Activated T-cell treated with anti-CD3 and anti-CD28 coated beads, Interleukin-2, amount 50 U/mL, for 4 hours (primary cell): ENCODE measurements around the gene BICD2. TPM values are rescaled to one million over a fixed set of nuclear protein-coding genes. Genes with fewer than 3 reads are reported as not detected.

Experiments used
- ATAC-seq, 2 donors: fragments of 200-7000 bp; cut with Tn5 transposase; one replicate each; pipeline ENCODE4 v1.10.0; 2021
- DNase-seq: peaks from one replicate; pipeline ENCODE4 v3.0.0-alpha.2; 2020
- H3K27me3 Mint-ChIP-seq: one replicate; pipeline ENCODE4 v1.8.0; 2021; ENCODE audit warnings: low read depth, mixed read lengths
- H3K36me3 Mint-ChIP-seq: one replicate; pipeline ENCODE4 v1.8.0; 2022; ENCODE audit warnings: mixed read lengths; ENCODE audit not compliant: insufficient read depth
- H3K4me1 Mint-ChIP-seq: one replicate; pipeline ENCODE4 v1.8.0; 2021; ENCODE audit warnings: low read depth, mixed read lengths
- H3K4me3 Mint-ChIP-seq: one replicate; pipeline ENCODE4 v1.8.0; 2021; ENCODE audit warnings: mild to moderate bottlenecking, moderate library complexity, mixed read lengths
- H3K9me3 Mint-ChIP-seq: one replicate; pipeline ENCODE4 v1.8.0; 2021; ENCODE audit warnings: mixed read lengths
- total RNA-seq, 3 donors: library from RNA; stranded (reverse); gene quantifications; one replicate each; pipeline ENCODE4 v1.2.1, GENCODE V29; 2021

Gene BICD2
- total RNA-seq, 3 donors from 2014 or later: 29.3 to 32.3 (median 30.1) TPM

DNA sequence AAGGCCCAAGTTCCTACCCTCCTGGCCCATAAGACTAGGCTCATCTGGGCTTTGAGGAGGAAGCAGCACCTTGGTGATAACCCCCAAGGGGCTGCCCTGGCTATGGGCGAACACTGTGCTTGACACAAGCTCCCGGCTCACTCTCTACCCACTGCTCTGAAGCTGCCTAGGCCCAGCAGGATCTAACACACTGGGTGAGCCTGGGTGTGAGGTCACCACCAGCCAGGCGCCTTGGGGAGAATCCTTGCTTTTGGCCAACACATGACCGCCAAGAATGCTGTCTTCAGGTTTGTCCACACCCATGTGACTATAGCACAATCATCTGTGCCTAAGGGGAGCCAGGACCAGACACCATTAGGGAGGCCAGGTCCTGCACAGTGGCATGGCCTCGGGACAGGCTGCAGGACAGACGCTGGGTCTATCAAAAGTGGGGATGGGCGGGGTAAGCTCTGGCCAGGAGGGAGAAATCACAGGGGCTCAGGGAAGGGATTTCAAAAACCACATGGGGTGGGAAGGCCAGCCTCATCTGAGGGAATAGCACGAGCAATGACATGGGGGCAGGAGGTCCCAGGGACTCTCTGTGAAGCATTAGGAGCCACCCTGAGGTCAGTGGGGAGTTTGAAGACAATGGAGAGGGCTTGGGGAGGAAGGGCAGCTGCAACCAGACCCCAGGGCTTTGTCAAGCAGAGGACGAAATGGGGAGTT lies 29.6 kb downstream of the BICD2 start:
- peaks cover 62% of the 10 kb centered on the region for H3K4me1 Mint-ChIP-seq
- no peaks in the 10 kb centered on the region for H3K27me3 Mint-ChIP-seq
- no peaks in the 10 kb centered on the region for H3K36me3 Mint-ChIP-seq
- no peak overlapping the region for H3K4me3 Mint-ChIP-seq
- DNase-seq: no peak
- no peak for ATAC-seq
- no peaks in the 10 kb centered on the region for H3K9me3 Mint-ChIP-seq

GRCh38 chr9:92730897-92731296 lies 33.7 kb downstream of the BICD2 start:
- H3K36me3 Mint-ChIP-seq: peaks cover 7% of the 10 kb centered on the region
- H3K9me3 Mint-ChIP-seq: no peaks in the 10 kb centered on the region
- H3K4me3 Mint-ChIP-seq: no peak overlapping the region
- peaks cover 34% of the 10 kb centered on the region for H3K4me1 Mint-ChIP-seq
- H3K27me3 Mint-ChIP-seq: no peaks in the 10 kb centered on the region
- DNase-seq: no peak
- ATAC-seq: no peak

- Mint-ChIP-seq H3K36me3 (peaks cover 7% of the 10 kb centered on the region), H3K4me1 (peaks cover 25% of the 10 kb centered on the region), H3K9me3 (no peaks in the 10 kb centered on the region), H3K27me3 (no peaks in the 10 kb centered on the region), H3K4me3 (no peak overlapping the region)
- DNase-seq: no peak
- no peak for ATAC-seq
Observed at GRCh38 chr9:92729735-92730155, 34.9 kb downstream of the BICD2 start.

- no peaks in the 10 kb centered on the region for H3K27me3 Mint-ChIP-seq
- H3K4me1 Mint-ChIP-seq: peaks cover 27% of the 10 kb centered on the region
- H3K4me3 Mint-ChIP-seq: peak overlapping the region; percentile 42
- no peak for ATAC-seq
- no peaks in the 10 kb centered on the region for H3K9me3 Mint-ChIP-seq
- DNase-seq: no peak
- H3K36me3 Mint-ChIP-seq: peaks cover 10% of the 10 kb centered on the region
Observed at GRCh38 chr9:92728831-92729734, 35.5 kb downstream of the BICD2 start.

- ATAC-seq (no peak), DNase-seq (no peak)
- no peak overlapping the region for H3K4me3 Mint-ChIP-seq
- peaks cover 12% of the 10 kb centered on the region for H3K36me3 Mint-ChIP-seq
- H3K27me3 Mint-ChIP-seq: no peaks in the 10 kb centered on the region
- peaks cover 27% of the 10 kb centered on the region for H3K4me1 Mint-ChIP-seq
- H3K9me3 Mint-ChIP-seq: no peaks in the 10 kb centered on the region
Observed at GRCh38 chr9:92727716-92728700, 36.6 kb downstream of the BICD2 start.

DNA sequence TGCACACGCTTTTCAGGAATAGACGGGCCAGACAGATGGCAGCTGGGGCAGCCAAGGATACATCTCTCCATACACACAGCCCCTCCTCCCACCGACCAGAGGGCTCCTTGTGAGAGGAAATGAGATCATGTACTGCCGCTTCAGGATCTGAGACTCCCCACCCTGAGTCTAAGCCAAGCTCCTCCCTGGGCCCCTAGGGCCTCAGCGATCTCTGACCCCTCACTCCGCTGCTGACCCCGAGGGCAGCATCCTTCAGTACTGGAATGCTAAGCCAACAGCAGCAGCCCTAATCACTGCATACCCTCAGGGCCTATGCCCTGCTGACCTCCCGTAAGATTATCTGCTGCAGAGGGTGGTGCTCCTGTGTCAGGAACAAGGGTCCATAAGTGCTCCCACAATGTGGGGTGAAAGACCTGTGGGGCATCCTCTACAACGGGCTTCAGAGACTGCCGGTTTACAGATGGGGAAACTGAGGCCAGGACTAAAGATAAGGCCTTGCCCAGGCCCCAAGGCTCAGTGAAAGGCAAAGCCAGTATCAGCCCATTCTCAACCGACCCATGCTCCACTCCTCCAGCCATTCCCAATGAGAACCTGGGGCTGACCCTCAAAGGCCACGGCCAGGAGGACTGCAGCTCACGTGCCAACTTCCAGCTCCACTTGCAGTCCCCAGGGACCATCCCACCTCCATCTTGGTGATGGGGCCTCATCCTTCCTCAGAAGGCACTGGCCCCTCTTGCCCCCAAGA lies 37.5 kb downstream of the BICD2 start:
- Mint-ChIP-seq H3K9me3 (no peaks in the 10 kb centered on the region), H3K4me1 (peaks cover 23% of the 10 kb centered on the region), H3K27me3 (no peaks in the 10 kb centered on the region), H3K36me3 (peaks cover 18% of the 10 kb centered on the region), H3K4me3 (no peak overlapping the region)
- DNase-seq (no peak), ATAC-seq (no peak)

GRCh38 chr9:92726348-92726747 lies 38.3 kb downstream of the BICD2 start:
- Mint-ChIP-seq H3K4me3 (no peak overlapping the region), H3K27me3 (no peaks in the 10 kb centered on the region), H3K9me3 (no peaks in the 10 kb centered on the region), H3K4me1 (peaks cover 19% of the 10 kb centered on the region), H3K36me3 (peaks cover 18% of the 10 kb centered on the region)
- DNase-seq: no peak
- no peak for ATAC-seq

DNA sequence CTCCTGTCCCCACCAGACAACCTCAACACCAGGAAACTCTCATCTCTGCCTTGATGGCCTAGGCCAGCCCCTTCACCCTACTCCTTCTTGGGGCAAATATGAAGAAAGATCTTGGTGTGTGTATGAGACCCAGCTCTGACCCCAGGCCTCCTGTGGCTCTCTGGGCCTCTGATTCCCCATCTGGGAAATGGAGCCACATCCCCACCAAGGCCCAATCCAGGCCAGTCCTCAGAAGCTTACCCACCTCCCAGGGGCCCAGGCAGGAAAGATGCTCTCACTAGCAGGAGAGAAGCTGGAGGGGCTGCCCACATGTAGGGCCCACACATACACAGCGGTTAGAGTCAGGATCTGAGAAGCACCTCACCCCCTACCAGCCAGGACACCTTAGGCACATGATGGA lies 38.9 kb downstream of the BICD2 start:
- Mint-ChIP-seq H3K27me3 (no peaks in the 10 kb centered on the region), H3K4me3 (no peak overlapping the region), H3K4me1 (peaks cover 21% of the 10 kb centered on the region), H3K9me3 (no peaks in the 10 kb centered on the region), H3K36me3 (peaks cover 21% of the 10 kb centered on the region)
- no peak for ATAC-seq
- no peak for DNase-seq

GRCh38 chr9:92725266-92725545 lies 39.4 kb downstream of the BICD2 start:
- Mint-ChIP-seq H3K36me3 (peaks cover 26% of the 10 kb centered on the region), H3K9me3 (no peaks in the 10 kb centered on the region), H3K4me3 (no peak overlapping the region), H3K27me3 (no peaks in the 10 kb centered on the region), H3K4me1 (peaks cover 19% of the 10 kb centered on the region)
- DNase-seq: no peak
- no peak for ATAC-seq

DNA sequence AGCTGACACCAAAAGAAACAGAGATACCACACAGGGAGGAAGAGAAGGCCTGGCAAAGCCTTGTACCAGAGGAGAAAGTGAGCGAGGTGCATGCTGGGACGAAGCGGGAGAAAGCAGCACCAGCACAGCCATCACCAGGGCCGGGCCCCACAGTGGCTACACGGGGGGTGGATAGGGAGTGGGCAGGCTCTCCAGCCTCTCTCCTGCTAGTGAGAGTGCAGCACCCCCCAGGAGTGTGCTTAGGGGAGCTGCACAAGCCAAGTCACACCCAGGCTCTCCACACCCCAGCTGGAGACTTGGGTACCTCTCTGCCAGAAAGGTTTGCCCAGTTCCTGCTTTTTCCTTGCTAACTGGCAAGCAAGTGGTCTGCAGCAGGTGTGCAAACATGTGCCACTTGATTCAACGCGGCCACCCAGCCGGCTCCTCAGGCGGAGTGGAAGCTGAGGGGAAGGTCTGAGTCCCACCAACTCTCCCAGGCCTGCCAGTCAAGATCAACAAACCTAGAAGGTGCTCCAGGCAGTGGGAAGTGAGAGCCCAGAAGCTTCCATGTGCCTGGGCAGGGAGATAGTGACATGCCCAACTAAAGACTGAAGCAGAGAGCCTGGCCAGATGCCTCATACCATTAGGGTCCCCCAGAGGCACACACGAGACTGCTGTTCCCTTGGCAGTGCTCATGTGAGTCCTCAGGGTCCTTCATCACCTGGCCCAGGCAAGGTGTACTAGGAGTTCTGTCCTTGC lies 39.9 kb downstream of the BICD2 start:
- peaks cover 19% of the 10 kb centered on the region for H3K4me1 Mint-ChIP-seq
- DNase-seq (no peak), ATAC-seq (no peak)
- peaks cover 31% of the 10 kb centered on the region for H3K36me3 Mint-ChIP-seq
- no peaks in the 10 kb centered on the region for H3K27me3 Mint-ChIP-seq
- H3K4me3 Mint-ChIP-seq: no peak overlapping the region
- H3K9me3 Mint-ChIP-seq: no peaks in the 10 kb centered on the region

DNA sequence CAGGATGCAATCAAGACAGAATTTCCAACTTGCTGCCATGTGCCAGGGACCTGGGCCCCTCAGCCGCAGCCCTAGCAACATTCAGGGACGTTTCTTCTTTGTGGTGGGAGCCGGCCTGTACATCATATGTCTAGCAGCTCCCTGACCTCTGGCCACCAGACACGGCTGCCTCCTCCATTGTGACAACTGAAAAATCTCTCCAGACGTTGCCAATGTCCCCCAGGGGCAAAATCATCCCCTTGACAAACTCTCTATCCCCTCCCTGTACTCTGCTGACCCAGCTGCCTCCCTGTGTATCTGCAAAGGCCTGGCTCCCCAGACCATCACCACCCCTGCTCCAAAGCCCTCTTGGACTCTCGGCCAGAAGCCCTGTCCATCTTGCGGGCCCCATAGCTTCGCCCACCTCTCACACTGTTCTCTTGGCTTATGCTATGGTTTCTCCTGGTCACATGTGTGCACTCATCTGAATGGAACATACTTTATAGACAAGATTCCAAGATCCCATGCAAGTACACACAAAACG lies 40.8 kb downstream of the BICD2 start:
- H3K27me3 Mint-ChIP-seq: no peaks in the 10 kb centered on the region
- H3K4me1 Mint-ChIP-seq: peaks cover 17% of the 10 kb centered on the region
- peaks cover 37% of the 10 kb centered on the region for H3K36me3 Mint-ChIP-seq
- H3K9me3 Mint-ChIP-seq: no peaks in the 10 kb centered on the region
- DNase-seq (no peak), ATAC-seq (no peak)
- no peak overlapping the region for H3K4me3 Mint-ChIP-seq

DNA sequence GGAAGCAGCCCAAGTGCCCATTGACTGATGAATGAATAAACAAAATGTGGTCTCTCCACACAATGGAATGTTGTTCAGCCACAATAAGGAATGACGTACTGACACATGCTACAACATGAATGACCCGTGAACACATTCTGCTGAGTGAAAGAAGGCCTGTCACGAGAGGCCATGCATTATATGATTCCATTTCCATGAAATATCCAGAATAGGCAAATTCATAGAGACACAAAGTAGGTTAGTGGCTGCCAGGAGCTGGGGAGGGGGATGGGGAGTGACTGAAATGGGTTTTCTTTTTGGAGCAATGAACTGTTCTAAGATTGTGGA lies 41.4 kb downstream of the BICD2 start:
- H3K27me3 Mint-ChIP-seq: no peaks in the 10 kb centered on the region
- H3K4me1 Mint-ChIP-seq: peaks cover 17% of the 10 kb centered on the region
- no peaks in the 10 kb centered on the region for H3K9me3 Mint-ChIP-seq
- ATAC-seq (no peak), DNase-seq (no peak)
- H3K36me3 Mint-ChIP-seq: peaks cover 37% of the 10 kb centered on the region
- H3K4me3 Mint-ChIP-seq: no peak overlapping the region
